Body of pancreas (tissue), 4 donors: ENCODE results near the gene MSI2.

Experiments
- CTCF ChIP-seq, 7 experiments: fragments of 450-650 bp in 4 of 7; fragments of 200-600 bp in 3 of 7; sonication (generic) in 3 of 7; IDR thresholded peaks; one replicate each; pipeline ENCODE4 v1.5.1; 2016 to 2019; ENCODE audit warnings: antibody characterized with exemption in 7 of 7
- POLR2A ChIP-seq, 3 donors: fragments of 450-650 bp; IDR thresholded peaks; one replicate each; pipeline ENCODE4 v1.6.1; 2016; ENCODE audit warnings: antibody characterized with exemption in 3 of 3, mild to moderate bottlenecking in 2 of 3

DNA sequence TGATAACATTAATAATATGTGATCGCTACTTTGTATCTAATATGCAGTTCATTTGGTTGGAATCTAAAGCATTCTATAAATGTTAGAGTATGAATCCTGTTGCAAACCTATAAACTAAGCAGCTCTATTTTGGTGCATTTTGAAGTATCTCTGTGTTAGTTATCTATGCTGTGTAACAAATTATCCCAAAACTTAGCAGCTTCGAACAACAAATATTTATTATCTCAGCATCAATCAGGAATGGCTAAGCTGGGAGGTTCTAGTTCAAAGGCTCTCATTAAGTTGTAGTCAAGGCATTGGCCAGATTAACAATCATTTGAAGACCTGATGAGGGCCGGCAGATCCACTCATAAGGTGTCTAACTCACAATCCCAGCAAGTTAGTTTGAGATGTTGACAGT, 10.1 kb upstream of the MSI2 start:
- TF ChIP-seq CTCF (IDR thresholded peaks at IDR 0.05) = no peak
- TF ChIP-seq POLR2A (IDR thresholded peaks at IDR 0.05) = no peak
